ENCODE data around the gene ASIC2. TPM values are rescaled to one million over a fixed set of nuclear protein-coding genes. Genes with fewer than 3 reads are reported as not detected.

ASIC2 gene
- total RNA-seq, 2 experiments from 2014 or later, result not detected

DNA sequence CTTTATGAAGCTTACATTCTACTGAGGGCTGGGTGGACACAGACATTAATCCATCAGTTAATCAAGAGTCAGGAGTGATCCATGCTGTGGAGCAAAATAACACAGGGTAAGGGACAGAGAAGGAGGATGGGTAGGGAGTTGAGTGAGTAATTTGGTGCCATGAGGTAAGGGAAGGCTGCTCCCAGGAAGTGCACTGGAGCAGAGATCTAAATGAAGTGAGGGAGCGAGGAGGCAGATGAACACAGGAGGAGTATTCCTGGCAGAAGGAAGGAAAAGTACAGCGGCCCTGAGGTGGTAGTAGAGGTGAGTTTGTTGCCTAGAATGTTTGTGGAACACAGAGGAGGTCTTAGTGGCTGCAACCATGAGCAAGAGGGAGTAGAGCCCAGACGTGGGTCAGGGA is 34.8 kb downstream of the ASIC2 start:
- H3K27me3 Mint-ChIP-seq, result peaks cover 7% of the 10 kb centered on the region
- H3K4me3 Mint-ChIP-seq, result no peak overlapping the region
- no peaks in the 10 kb centered on the region for H3K9me3 Mint-ChIP-seq
- no peak for ATAC-seq
- H3K36me3 Mint-ChIP-seq (ENCODE audit: low read depth), result no peaks in the 10 kb centered on the region
- DNase-seq, result no peak
- intact Hi-C loops (cut with micrococcal nuclease), result no loop called here
- TF ChIP-seq, protein P1, sequence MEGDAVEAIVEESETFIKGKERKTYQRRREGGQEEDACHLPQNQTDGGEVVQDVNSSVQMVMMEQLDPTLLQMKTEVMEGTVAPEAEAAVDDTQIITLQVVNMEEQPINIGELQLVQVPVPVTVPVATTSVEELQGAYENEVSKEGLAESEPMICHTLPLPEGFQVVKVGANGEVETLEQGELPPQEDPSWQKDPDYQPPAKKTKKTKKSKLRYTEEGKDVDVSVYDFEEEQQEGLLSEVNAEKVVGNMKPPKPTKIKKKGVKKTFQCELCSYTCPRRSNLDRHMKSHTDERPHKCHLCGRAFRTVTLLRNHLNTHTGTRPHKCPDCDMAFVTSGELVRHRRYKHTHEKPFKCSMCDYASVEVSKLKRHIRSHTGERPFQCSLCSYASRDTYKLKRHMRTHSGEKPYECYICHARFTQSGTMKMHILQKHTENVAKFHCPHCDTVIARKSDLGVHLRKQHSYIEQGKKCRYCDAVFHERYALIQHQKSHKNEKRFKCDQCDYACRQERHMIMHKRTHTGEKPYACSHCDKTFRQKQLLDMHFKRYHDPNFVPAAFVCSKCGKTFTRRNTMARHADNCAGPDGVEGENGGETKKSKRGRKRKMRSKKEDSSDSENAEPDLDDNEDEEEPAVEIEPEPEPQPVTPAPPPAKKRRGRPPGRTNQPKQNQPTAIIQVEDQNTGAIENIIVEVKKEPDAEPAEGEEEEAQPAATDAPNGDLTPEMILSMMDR (IDR thresholded peaks at IDR 0.05), result no peak
- no peak overlapping the region for H3K27ac Mint-ChIP-seq
- ChIA-PET CTCF (interaction anchor here (1.0 kb wide), 1 partner anchor 13 kb away, joined by 3 read pairs; no protein-coding TSS in a partner anchor), POLR2A (no interaction called here)
- H3K4me1 Mint-ChIP-seq (ENCODE audit: low read depth), result no peaks in the 10 kb centered on the region

DNA sequence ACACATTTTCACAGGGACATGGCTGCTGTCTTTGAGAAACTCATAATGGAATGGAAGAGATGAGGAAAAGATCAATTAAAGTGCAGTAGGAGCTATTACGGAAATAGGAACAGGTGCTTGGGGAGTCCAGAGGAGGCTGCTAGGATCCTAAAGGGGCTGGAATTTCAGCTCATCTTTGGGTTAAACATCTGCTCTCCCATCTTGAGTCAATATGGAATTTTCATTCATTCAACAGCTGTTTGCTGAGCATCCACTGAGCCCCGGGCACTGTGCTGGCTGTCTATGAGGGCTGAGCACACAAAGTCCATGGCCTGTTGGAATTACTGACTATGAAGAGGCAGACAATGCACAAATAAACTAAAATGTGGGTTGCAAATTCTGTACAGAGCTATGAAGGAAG is 47.9 kb downstream of the ASIC2 start:
- H3K9me3 Mint-ChIP-seq, result no peaks in the 10 kb centered on the region
- CTCF ChIA-PET, result interaction anchor here (1.2 to 1.5 kb wide), 2 partner anchors 13 to 74 kb away, joined by 3 read pairs; no protein-coding TSS in a partner anchor
- no peak for ATAC-seq
- no peaks in the 10 kb centered on the region for H3K4me1 Mint-ChIP-seq (ENCODE audit: low read depth)
- intact Hi-C loops (cut with micrococcal nuclease), result no loop called here
- H3K27ac Mint-ChIP-seq, result no peak overlapping the region
- no peaks in the 10 kb centered on the region for H3K36me3 Mint-ChIP-seq (ENCODE audit: low read depth)
- H3K4me3 Mint-ChIP-seq, result no peak overlapping the region
- POLR2A ChIA-PET, result interaction anchor here (0.6 kb wide), 1 partner anchor 458 kb away, joined by 3 read pairs; no protein-coding TSS in a partner anchor
- peaks cover 11% of the 10 kb centered on the region for H3K27me3 Mint-ChIP-seq
- TF ChIP-seq, protein P1 (IDR thresholded peaks at IDR 0.05), result no peak
- no peak for DNase-seq

DNA sequence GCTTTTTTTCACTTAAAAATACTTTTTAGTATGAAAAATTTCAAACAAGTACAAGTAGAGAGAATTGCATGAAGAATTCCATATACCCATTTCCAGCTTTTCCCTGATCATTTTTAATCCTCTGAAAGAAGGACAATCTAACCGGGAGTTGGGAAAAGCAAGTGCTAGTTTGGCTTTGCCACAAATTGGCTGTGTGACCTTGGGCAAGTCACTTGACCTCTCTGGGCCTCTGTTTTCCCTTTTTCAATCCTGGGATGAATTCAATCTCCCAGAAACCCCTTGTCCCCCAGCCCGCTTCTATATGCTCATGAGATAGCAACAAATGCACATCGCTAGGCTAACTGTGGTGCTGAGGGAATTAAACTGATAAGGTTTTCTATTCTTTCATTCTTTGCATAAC is 49.4 kb downstream of the ASIC2 start:
- no peaks in the 10 kb centered on the region for H3K4me1 Mint-ChIP-seq (ENCODE audit: low read depth)
- peaks cover 11% of the 10 kb centered on the region for H3K27me3 Mint-ChIP-seq
- H3K9me3 Mint-ChIP-seq, result no peaks in the 10 kb centered on the region
- POLR2A ChIA-PET, result no interaction called here
- no peaks in the 10 kb centered on the region for H3K36me3 Mint-ChIP-seq (ENCODE audit: low read depth)
- intact Hi-C loops (cut with micrococcal nuclease), result no loop called here
- DNase-seq, result no peak
- ATAC-seq, result no peak
- no peak overlapping the region for H3K27ac Mint-ChIP-seq
- CTCF ChIA-PET, result no interaction called here
- H3K4me3 Mint-ChIP-seq, result no peak overlapping the region
- TF ChIP-seq, protein P1 (IDR thresholded peaks at IDR 0.05), result no peak

DNA sequence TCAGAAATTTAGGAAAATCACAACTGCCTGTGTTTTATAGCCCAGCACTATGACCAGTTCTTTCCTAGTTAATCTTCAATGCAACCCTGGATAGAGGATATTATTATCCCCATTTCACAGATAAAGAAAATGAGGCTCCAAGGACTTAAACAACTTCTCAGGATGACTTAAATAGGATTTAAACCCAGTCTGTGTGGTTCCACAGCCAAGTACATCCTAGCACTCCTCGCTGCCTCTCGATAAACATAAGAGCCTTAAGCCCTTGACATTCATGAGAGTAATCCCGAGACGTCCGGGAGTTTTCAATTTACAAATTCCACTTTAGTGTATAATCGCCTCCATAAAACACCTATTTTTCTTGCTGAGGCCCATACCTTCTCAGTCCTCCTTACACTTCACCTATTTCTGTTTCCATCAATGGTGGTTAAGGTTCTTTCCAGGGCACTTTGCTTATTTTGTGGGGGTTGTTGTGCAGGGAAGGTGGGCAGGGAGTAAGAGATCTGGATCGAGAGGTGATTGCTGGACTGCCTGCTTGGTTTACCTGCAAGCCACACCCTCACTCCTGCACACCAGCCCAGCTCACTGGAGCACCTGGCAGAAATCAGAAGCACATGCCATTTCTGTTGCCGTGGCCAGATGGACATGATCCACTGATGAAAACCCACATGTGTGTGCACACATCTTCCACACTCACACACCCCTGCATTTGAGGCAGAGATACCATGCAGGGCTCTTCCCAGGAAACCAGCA is 50.5 kb downstream of the ASIC2 start:
- no peak overlapping the region for H3K27ac Mint-ChIP-seq
- CTCF ChIA-PET, result no interaction called here
- POLR2A ChIA-PET, result interaction anchor here (0.7 kb wide), 1 partner anchor 58 kb away, joined by 3 read pairs; no protein-coding TSS in a partner anchor
- no peaks in the 10 kb centered on the region for H3K36me3 Mint-ChIP-seq (ENCODE audit: low read depth)
- no peak for ATAC-seq
- intact Hi-C loops (cut with micrococcal nuclease), result no loop called here
- DNase-seq, result no peak
- TF ChIP-seq, protein P1 (IDR thresholded peaks at IDR 0.05), result no peak
- H3K27me3 Mint-ChIP-seq, result peaks cover 9% of the 10 kb centered on the region
- H3K9me3 Mint-ChIP-seq, result no peaks in the 10 kb centered on the region
- no peaks in the 10 kb centered on the region for H3K4me1 Mint-ChIP-seq (ENCODE audit: low read depth)
- H3K4me3 Mint-ChIP-seq, result no peak overlapping the region

DNA sequence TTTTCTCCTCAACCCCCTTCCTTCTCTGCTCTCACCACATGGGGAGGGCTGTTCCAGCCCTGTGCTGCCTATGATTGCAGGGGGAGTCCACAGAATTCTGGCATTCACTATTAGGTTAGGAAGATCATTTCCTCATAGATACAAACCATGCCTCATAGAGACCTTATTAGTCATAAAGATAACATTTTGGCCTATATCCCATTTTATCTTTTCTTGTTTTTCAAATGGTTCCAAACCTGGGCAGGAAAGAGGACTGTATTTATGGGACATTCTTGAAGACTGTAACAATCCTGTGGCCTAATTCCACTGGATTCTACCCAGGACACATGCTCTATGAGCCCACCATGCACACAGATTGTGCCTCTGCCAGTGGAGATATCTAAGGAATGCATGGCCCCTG is 51.7 kb downstream of the ASIC2 start:
- intact Hi-C loops (cut with micrococcal nuclease), result no loop called here
- Mint-ChIP-seq H3K36me3 (ENCODE audit: low read depth) (no peaks in the 10 kb centered on the region), H3K27ac (no peak overlapping the region), H3K4me3 (no peak overlapping the region), H3K4me1 (ENCODE audit: low read depth) (no peaks in the 10 kb centered on the region), H3K9me3 (no peaks in the 10 kb centered on the region), H3K27me3 (peaks cover 9% of the 10 kb centered on the region)
- ChIA-PET POLR2A (no interaction called here), CTCF (interaction anchor here (0.7 kb wide), 1 partner anchor 52 kb away, joined by 3 read pairs; the partner anchor contains the start of gene ASIC2)
- DNase-seq, result no peak
- TF ChIP-seq, protein P1 (IDR thresholded peaks at IDR 0.05), result no peak
- no peak for ATAC-seq

All from activated CD8-positive, alpha-beta T cell treated with anti-CD3 and anti-CD28 coated beads for 36 hours (primary cell).